ENCODE results near the gene RIMS4. TPM values are rescaled to one million over a fixed set of nuclear protein-coding genes. Genes with fewer than 3 reads are reported as not detected.
A peak's percentile ranks its signal among the peaks of the same experiment; 100 is the strongest.

RIMS4 gene
- total and polyA plus RNA-seq, 9 of the 15 experiments (the other 6 are each of a cell fraction or from before 2014, with no cell fraction given) = 0.04 TPM; not detected in 8

GRCh38 chr20:44790638-44791393, 19.5 kb downstream of the RIMS4 start:
- intact Hi-C loops (cut with micrococcal nuclease) = no loop called here
- Histone ChIP-seq H2AFZ (ENCODE audit: low read depth, low read length) (no peak overlapping the region), H3K79me2 (ENCODE audit: control insufficient read depth, insufficient read depth, low read length) (no peaks in the 10 kb centered on the region), H3K27ac (ENCODE audit: extremely low read depth, low read depth, low read length) (no peak overlapping the region), H3K27me3 (ENCODE audit: control insufficient read depth in 2 of 2, insufficient read depth in 2 of 2, low read length in 2 of 2) (peaks cover 21 to 47% of the 10 kb centered on the region in 2 experiments), H4K20me1 (replicated peaks; ENCODE audit: control insufficient read depth, insufficient read depth, low read length) (no peaks in the 10 kb centered on the region; the same call in 1 of the 2 replicates), H3K9me1 (ENCODE audit: control insufficient read depth, insufficient read depth, low read length) (no peaks in the 10 kb centered on the region), H3K4me1 (replicated peaks in 1 of 2; ENCODE audit: control insufficient read depth in 2 of 2, insufficient read depth in 2 of 2, low read length in 2 of 2) (no peaks in the 10 kb centered on the region), H3K4me3 (no peak overlapping the region), H3K9me3 (replicated peaks; ENCODE audit: control insufficient read depth, insufficient read depth, low read depth, low read length) (no peaks in the 10 kb centered on the region), H3K36me3 (ENCODE audit: control insufficient read depth, insufficient read depth, low read length) (no peaks in the 10 kb centered on the region), H3K9ac (ENCODE audit: insufficient read depth in 1 of 2, low read depth in 2 of 2, low read length in 2 of 2) (no peak overlapping the region), H3K4me2 (ENCODE audit: insufficient read depth, low read length) (no peak overlapping the region)
- no TSS peak for BruUV-seq (replicated peaks)
- peak in 2 of 4 experiments; percentile 19 to 27 for DNase-seq (ENCODE audit: extremely low read depth in 1 of 4, low spot score in 3 of 4)
- in situ Hi-C loops (cut with MboI) = no loop called here
- ChIA-PET CTCF (ENCODE audit: low intra/inter-chr PET ratio) (no interaction called here), POLR2A (interaction anchor here (1.0 kb wide), 1 partner anchor 9 kb away, joined by 4 read pairs; no protein-coding TSS in a partner anchor)
- TF ChIP-seq EP300 (IDR thresholded peaks at IDR 0.05; ENCODE audit: low read length) (no peak), NRF1 (conservative IDR thresholded peaks at IDR 0.05 in 1 of 2, IDR thresholded peaks at IDR 0.05 in 1 of 2) (peak; percentile 67 to 72), ZKSCAN1 (IDR thresholded peaks at IDR 0.05; ENCODE audit: low read depth, low read length) (no peak), ZNF551 (CRISPR knock-in tag; IDR thresholded peaks at IDR 0.05) (no peak)
- WGBS (ENCODE audit: insufficient coverage, low coverage, missing lambda C conversion rate) = 14% methylated on average over 11 of the region's 11 CpGs
- no peak for ATAC-seq
- FAIRE-seq = no peak
